RWPE1 (cell line): Measurements from ENCODE around the gene IGFL3.
"Not testable (repeated sequence)": the region's sequence is repeated elsewhere in the genome, so short reads cannot be mapped to it uniquely, and the experiment has no call there.

Experiments used
- CTCF ChIA-PET: fragments of 350-600 bp; sonication (Branson Sonifier 250); formaldehyde crosslinking; extraction: SDS; loops from one replicate; lab custom pipeline; 2021; lab: Yijun Ruan, JAX
- POLR2A ChIA-PET: fragments of 400-600 bp; formaldehyde crosslinking; extraction: SDS; loops from one replicate; lab custom pipeline; 2020; ENCODE audit warnings: antibody characterized with exemption; ENCODE audit not compliant: low non-redundant PET; lab: Yijun Ruan, JAX
- DNase-seq: peaks from one replicate; pipeline ENCODE4 v3.0.0; 2012; ENCODE audit warnings: low spot score
- H3K27ac ChIP-seq: fragments of 450-650 bp; 2 replicates; pipeline ENCODE4 v1.5.1; 2017
- CTCF ChIP-seq: fragments of 450-650 bp; conservative IDR thresholded peaks from 2 replicates; pipeline ENCODE4 v1.5.1; 2017; ENCODE audit warnings: low read depth, mild to moderate bottlenecking

The IGFL3 gene

GRCh38 chr19:46113726-46114125 is 10.8 kb downstream of the IGFL3 start:
- no peak for DNase-seq
- ChIA-PET POLR2A (no interaction called here), CTCF (no interaction called here)
- no peak overlapping the region for H3K27ac ChIP-seq
- no peak for TF ChIP-seq CTCF

- POLR2A ChIA-PET: no interaction called here
- no peak for TF ChIP-seq CTCF
- no peak for DNase-seq
- CTCF ChIA-PET: interaction anchor here (0.6 to 1.4 kb wide), 3 partner anchors 10 to 35 kb away, joined by 3 to 4 read pairs (median 3); no protein-coding TSS in a partner anchor
- no peak overlapping the region for H3K27ac ChIP-seq
These were observed 12.0 kb downstream of the IGFL3 start for GRCh38 chr19:46112527-46112926.

- peak; percentile 25 for DNase-seq
- ChIA-PET CTCF (interaction anchor here (0.6 to 1.4 kb wide), 2 partner anchors 33 to 37 kb away, joined by 3 to 4 read pairs; no protein-coding TSS in a partner anchor), POLR2A (no interaction called here)
- TF ChIP-seq CTCF: no peak
- H3K27ac ChIP-seq: no peak overlapping the region
These were observed 13.1 kb downstream of the IGFL3 start for GRCh38 chr19:46111376-46111775.

GRCh38 chr19:46109876-46110275 is 14.6 kb downstream of the IGFL3 start:
- TF ChIP-seq CTCF: no peak
- ChIA-PET POLR2A (no interaction called here), CTCF (no interaction called here)
- no peak overlapping the region for H3K27ac ChIP-seq
- no peak for DNase-seq

- TF ChIP-seq CTCF: no peak
- ChIA-PET CTCF (no interaction called here), POLR2A (no interaction called here)
- peak overlapping the region; percentile 76 for H3K27ac ChIP-seq
- no peak for DNase-seq
These were observed 17.1 kb downstream of the IGFL3 start for GRCh38 chr19:46107371-46107770.

- CTCF ChIA-PET: interaction anchor here (0.7 kb wide), 1 partner anchor 546 kb away, joined by 3 read pairs; no protein-coding TSS in a partner anchor
- DNase-seq, H3K27ac ChIP-seq, POLR2A ChIA-PET: not testable (repeated sequence)
These were observed 22.2 kb downstream of the IGFL3 start for GRCh38 chr19:46102333-46102732.

GRCh38 chr19:46101293-46101692 is 23.2 kb downstream of the IGFL3 start:
- H3K27ac ChIP-seq: no peak overlapping the region
- CTCF ChIA-PET: interaction anchor here (0.6 to 1.1 kb wide), 4 partner anchors 18 to 170 kb away, joined by 3 to 4 read pairs (median 4); no protein-coding TSS in a partner anchor
- no peak for TF ChIP-seq CTCF
- no peak for DNase-seq
- POLR2A ChIA-PET: no interaction called here
